Astrocyte of the hippocampus (primary cell): ENCODE results near the gene EFCAB6.
A peak's percentile ranks its signal among the peaks of the same experiment; 100 is the strongest.

Source experiments
- DNase-seq: peaks from one replicate; pipeline ENCODE4 v3.0.0; 2011; ENCODE audit warnings: low read depth, low spot score

EFCAB6 gene

DNA sequence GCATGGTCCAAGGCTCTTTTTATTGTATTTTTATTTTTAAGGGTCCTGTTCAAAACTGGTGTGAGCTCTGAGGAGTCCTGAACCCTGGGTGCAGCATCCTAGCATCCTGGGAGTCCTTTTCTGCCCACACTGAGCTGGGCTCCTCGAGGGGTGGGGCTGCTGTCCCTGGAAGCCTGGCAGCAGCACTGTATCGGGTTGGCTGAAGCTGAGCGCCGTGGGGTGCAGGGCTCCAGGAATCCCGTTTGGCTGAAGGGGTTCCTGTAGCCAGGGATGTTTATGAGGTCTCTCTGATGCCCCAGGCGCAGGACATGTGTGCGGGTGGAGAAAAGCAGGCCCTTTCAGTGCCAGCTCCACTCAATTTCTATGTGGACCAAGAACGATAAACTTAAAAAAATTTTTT, 304.9 kb downstream of the EFCAB6 start:
- no peak for DNase-seq

DNA sequence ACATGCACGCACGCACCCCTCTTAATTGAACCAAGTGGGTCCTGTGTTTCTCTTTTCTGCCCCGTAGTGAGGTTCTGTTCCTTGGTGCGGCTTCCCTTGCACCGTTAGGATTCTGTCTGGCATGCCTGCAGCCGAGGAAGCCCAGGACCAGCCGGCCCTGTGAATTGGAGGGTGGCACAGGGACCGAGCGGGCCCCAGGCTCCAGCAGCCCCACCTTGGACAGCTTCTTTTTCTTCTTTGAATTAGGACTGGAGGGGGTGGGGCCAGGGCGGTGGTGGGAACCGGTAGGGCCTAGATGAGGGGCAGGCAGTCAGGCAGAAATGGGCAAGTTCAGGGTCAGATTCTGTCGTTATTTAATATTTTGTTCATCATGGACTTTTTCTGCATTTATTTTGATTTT, 305.6 kb downstream of the EFCAB6 start:
- no peak for DNase-seq

DNA sequence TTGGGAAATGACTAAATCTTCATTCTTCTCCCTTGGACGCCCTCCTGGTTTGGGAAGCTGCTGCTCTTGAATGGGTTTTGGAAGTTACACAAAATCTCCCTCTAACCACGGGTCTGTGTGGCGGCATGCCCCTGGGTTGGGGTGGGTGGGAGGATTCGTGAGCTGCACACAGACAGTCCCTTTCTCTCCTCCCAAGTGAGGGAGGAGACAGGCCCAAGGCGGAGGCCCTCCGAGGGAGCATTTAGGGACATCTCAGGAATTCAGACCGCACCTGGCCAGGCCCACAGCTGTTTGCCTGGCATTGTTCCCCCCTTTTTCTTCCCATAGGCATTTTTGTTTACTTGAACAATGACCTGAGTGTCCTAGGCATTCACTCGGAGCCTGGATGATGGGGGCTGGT, 306.2 kb downstream of the EFCAB6 start:
- no peak for DNase-seq

DNA sequence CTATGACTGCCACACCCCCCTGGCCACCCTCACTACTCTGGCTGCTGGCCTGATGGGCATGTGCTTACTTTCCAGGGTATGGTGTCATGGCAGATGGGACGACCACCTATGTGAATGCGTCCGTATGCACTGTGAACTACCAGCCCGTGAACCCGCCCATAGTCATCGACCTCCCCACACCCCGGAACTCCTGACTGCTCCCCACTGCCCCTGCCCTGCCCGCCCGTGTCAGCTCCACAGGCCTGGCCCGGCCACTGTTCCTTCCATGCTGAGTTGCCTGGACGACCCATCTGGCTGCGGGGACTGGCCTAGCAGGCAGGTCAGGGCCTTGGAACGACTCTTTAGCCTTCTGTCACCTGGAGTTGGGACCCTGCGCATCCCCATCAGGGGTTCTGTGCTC, 306.7 kb downstream of the EFCAB6 start:
- DNase-seq, result no peak

DNA sequence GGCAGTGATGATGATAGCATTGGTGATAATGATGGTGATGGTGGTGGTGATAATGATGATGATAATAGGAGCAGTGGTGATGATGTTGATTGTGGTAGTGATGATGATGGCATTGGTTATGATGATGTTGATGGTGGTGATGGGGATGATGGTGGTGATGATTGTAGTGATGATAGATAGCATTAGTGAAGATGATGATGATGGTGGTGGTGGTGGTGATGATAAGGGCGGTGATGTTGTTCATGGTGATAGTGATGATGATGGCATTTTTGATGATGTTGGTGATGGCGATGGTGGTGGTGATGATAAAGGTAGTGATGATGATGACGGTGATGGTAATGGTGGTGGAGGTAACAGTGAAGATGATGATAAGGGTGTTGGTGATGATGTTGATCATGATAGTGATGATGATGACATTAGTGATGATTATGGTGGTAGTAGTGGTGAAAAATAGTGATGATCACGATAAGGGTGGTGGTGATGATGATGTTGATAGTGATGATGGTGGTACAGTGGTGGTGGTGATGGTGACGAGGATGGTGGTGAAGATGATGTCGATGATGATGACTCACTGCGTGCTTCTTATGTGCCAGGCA, 307.3 kb downstream of the EFCAB6 start:
- DNase-seq, result no peak

DNA sequence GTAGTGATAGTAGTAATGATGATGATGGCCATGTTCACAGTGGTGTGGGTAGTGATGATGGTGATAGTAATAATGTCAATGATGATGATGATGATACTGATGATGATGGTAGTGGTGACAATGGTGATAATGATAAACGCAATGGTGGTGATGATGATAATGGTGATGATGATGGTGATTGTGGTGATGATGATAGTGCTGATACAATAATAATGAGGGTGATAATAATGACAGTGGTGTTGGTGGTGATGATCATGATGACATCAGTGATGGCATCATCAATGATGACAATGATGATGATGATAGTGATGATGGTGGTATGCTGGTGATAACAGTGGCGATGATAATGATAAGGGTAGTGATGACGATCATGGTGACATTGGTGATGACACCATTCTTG, 308.0 kb downstream of the EFCAB6 start:
- DNase-seq, result no peak

DNA sequence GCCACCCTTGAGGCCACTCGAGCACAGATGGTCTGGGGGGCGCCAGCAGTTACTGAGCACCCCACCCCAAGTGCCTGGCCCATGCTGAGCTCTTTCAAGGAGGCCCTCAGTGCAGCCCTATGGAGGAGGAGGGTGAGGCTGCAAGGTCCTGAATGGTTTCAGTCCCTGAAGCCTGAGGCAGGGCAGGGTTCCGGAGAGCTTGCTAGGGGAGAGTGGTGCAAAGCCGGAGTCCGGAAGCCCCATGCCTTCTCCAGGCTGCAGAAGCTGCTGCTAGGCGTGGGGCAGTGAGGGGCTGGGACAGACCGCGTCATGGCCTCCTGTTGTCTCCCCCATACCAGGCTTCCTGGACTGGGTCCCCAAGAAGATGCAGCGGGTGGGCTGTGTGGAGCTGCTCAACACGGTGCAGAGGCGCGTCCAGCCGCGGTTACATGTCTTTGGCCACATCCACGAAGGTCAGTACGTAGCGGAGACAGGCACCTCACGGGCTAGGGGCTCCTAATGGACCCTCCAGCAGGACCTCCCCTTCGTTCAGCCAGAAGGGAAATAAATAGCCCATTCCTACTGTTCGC, 309.7 kb downstream of the EFCAB6 start:
- no peak for DNase-seq

DNA sequence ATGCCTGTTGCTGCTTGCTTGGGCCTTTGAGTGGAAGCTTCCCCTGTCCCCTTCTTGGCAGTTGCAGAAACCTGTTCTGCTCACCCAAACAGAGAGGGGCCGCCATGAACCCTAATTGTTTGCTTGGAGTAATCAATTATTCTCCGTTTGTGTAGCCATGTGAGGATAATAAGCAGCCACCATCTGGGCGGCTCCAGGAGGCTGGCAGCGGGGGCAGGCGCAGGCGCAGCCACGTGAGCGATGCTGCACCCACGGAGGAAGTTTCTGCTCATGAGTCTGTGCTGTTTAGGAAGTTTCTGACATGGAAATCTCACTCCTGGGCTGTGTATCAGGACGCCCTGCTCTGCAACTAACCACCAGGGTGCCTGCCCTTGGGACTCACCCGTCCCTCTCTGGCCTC, 310.2 kb downstream of the EFCAB6 start:
- no peak for DNase-seq

DNA sequence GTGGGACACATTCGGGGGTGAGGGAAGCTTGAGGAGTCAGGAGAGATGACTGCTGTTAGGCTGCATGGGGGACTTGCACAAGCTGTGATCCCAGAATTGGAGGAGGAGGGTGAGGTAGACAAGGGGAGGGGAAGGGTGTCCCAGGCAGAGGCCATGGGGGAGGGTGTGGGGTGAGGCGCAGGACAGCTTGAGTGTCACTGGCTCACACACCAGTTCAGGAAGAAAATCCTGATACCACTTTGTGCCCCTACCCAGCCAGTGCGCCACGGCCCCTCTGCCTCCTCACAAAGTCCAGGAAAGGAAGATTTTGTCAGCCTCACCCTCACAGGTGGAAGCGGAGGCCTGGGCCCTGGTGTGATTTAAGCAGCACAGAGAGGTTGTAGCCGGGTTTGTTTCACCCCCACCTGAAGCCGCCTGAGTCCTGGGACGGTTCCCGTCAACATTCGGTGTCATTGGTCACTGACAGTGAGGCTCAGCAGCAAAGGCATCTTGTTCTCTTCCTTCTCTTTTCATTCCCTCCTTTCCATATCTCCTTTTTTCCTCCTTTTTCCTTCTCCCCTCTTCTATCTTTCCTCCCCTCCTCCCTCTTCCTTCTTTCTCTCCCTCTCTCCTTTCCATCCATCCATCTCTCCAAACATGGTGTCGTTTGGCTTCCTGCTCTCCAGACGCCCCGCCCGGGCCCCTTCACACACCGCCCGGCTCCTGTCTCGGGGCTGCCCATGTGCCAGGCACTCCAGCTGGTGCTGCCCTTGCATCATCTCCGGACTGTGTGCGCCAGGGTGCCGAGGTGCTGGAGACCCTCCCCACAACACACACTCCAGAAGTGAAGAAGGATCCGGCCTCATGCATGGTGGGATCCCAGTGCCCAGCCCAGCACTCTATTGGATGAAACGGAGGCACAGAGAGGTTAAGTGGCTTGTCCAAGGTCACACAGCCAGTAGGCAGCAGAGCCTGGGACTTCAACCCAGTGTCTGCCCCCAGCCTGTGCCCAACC, 311.0 kb downstream of the EFCAB6 start:
- DNase-seq, result no peak

DNA sequence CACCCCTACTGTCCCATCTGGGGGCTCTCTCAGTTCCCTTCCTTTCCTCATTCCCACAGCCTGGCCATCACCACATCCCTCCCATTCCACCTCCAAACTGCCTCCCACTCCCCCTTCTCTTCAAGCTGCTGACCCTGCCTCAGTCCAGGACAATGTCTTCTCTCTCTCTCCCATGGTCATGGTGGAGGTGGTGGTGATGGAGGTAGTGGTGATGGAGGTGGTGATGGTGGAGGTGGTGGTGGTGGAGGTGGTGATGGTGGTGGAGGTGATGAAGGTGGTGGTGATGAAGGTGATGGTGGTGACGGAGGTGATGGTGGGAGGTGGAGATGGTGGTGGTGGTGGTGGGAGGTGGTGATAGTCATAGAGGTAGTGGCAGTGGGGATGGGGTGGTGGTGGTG, 313.2 kb downstream of the EFCAB6 start:
- no peak for DNase-seq

DNA sequence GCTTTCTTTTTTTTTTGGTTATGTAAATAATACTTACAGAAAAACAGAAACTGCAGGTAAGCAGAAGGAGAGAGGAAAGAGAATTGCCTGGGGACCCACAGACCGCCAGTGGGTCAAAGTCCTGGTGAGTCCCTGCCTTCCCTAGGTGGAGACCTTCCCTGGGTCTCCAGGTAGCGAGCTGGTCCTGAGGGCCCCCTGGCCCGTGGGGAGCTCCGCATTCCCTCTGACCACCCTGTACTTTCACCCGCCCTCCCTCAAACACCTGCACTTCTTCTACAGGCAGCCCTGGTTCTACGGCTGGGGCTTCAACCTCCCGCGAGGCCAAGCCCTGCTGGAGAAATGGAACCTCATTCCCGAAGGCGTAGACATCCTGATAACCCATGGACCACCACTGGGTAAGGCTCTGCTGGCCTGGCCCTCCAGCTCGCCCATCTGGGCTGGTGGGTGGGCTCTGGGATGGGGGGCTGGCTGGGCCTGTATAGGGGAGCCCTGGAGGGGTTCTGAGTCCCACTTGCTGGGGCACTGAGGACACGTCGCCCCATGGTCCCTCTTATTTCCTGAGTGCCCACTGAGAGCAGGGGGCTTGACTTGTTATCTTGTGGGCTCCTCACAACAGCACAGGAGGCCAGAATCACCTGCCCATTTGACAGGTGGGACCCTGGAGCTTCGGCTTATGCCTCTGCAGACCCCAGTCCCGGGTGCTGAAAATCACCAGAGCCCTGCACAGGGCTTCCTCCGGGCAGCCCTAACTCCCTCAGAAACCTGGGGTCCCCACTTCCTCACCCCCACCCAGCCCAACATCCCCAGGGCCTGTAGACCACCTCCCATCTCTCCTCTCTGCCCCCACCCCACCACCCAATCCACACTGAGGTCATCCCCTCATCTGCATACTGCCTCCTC, 313.9 kb downstream of the EFCAB6 start:
- DNase-seq, result no peak

DNA sequence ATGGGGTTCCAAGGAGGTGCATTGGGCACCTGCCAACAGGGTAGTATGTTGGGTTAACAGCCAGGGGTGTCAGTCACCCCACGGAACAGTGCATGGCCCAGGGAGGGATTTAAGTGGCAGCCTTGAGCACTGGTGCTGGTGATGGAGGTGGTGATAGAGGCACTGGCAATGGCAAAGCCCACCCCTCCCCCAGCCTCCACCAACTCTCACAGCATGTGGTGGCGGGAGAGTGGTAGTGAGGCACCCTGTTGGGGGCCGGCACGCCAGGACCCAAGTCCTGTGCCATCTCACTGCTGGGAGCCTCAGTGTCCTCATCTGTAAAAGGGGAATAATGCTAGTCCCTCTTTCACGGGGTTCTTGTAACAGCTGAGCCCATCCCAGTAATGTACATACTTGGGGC, 318.8 kb downstream of the EFCAB6 start:
- no peak for DNase-seq

DNA sequence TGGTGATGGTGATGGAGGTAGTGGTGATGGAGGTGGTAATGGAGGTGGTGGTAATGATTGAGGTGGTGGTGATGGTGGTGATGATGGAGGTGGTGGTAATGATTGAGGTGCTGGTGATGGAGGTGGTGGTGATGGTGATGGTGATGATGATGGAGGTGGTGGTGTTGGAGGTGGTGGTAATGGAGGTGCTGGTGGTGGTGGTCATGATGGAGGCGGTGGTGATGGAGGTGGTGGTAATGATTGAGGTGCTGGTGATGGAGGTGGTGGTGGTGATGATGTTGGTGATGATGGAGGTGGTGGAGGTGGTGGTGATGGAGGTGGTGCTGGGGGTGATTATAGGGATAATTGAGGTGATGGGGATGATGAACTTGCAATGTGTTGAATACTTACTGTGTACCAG, 320.4 kb downstream of the EFCAB6 start:
- DNase-seq, result no peak

DNA sequence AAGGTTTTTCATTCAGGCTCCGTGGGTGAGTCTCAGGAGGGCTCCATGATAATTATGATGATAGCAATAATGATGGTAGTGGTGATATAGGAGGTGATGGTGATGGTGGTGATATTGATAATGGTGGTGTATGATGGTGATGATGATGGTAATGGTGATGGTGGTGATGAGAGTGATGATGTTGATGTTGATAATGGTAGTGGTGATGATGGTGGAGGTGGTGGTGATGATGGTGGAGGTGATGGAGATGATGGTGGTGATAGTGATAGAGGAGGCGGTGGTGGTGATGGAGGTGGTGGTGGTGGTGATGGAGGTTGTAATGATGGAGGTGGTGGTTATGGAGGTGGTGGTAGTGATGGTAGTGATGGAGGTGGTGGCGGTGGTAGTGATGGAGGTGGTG, 320.9 kb downstream of the EFCAB6 start:
- no peak for DNase-seq

DNA sequence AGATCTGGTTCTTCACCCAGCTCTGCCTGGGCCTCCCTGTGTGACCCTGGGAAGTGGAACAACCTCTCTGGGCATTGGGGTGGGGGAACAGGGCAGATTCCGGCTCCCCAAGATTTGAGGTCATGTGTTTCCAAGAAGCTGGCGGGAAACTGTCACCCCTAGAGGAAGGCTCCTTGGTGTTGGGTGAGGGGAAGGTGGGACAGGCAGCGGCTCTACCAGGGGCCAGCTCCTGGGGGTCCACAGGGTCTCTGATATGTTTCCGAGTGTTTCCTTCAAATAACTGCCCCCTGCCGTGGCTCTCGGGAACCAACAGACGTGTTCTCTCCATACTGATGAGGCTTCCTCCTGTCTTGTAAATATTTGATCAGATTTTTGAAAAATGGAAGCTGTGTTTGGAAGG, 321.8 kb downstream of the EFCAB6 start:
- no peak for DNase-seq

DNA sequence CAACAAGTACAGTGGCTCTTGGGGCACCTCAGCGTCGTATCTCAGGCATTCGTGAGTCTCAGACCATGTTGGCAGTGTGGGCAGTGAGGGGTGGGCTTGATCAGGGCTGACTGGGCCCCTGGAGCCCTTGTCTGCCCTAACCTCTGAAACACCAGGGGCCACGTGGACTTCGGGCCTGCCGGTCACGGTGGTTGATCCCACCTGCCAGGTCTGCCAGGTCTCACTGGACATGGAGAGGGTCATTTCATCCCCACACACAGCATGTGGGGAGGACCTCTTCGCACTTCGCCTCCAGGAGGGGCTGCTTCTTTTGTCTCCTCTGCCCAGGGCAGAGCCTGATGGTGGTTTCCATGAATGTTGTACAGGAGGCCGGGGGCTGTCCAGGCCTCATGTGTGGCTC, 323.2 kb downstream of the EFCAB6 start:
- DNase-seq, result no peak

DNA sequence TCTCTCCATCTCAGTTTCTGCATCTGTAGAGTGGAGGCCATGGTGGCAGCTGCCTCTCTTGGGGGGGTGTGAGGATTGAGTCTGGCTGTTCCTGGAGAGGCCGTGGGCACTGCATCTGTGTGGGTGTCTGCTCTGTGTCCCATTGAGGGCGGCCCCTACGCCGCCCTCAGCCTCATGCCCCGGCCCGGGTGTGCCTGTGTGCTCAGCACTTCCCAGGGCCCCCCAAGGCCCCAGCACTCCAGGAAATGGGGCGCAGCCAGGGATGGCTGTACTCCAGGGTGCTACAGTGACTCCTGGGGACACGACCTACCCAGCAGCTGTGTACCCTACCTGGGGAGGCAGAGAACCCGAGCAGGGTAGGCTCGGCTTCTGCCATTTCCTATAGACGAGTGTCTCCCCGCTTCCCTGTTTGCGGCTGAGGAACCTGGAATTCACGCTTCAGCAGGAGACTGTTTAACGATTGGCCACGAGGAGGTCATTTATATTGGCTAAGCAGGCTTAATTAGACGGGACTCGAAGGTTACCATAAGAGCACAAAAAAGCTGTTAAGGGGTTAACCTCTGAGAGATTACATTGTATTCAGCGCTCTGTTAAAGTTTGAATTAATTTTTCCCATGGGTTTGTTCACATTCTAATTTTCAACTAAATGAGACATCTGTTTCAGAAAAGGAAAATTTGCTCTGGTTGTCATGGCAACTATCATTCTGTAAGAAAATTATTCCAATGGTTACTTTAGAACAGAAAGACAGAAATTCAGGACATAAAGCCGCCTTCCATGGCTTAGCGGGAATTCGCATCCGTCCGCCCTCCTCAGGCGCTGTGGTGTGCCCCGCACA, 323.9 kb downstream of the EFCAB6 start:
- DNase-seq, result peak; percentile 4

DNA sequence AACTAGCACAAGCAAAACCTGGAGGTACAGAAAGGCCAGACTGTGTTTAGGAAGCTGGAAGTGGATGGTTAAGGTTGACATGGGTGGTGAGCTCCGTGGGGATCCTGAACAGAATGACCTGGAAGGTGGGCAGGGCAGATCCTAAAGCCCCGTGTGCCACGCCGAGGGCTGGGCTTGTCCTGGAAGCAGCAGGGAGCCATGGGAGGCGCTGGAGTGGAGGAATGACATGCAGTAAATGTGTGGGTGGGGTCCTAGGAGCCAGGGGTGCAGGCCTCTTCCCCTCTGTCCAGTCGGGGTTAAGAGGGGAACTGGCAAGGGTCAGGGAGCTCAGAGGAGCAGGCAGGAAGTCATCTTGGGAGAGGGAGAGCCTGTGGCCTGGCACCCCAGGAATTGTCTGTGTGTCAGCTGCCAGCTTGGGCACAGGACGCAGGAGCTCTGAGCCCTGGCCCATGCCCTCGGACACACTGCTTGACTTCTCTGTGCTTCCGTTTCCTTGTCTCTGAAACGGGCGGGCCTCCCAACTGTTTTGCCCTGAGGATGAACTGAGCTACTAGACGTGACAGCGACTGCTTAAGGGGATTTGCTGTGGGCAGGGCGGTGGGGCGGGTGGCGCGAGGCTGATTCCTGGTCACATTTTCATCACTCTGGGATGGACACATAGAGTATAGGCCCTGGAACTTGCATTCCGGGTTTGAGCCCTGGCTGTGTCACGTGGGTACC, 324.6 kb downstream of the EFCAB6 start:
- no peak for DNase-seq

DNA sequence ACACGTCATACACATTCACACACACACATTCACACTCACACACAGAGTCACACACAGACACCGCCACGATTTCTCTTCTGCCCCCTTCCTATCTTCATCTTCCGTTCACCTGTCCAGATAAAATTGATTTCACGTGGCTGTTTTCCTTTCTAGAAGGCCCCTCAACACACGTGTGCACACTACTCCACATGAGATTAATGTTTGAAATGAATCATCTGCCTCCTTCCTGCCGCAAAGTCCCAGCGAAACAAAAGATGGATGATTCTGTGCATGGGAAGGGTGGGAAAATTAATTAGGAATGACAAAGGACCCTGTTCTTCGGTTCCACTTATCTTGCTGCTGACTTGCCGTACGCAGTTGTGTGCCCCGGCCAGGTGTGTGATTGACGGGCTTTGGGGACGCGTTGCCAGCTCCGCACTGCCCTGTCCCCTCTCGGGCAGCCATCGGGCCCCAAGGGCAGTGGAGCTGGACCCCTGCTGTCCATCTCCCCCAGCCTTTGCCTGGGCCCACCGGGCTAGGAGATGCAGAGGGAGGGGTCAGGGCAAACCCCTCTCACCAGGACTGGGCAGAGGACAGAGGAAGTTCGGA, 326.5 kb downstream of the EFCAB6 start:
- DNase-seq, result no peak

DNA sequence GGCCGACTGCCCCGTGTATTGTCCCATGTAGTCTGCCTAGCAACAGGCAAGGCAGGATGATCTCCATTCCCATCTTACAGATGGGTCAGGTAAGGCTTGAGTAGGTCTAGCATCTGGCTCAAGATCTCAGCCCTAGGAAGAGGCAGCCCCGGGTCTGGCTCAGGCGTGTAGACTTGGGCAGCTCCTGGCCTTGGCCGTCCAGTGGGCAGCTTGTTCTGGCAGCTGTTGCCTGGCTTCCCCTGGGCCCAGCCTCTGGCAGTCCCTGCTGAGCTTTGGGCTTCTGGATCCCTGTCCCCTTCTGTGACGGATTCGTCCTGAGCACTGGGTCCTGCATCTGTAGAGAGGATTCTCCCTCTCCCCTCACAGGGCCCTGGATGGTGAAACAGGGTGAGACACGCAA, 327.9 kb downstream of the EFCAB6 start:
- DNase-seq, result no peak
